CD4-positive, alpha-beta T cell treated with Interleukin-10 for 1 hour (primary cell): Measurements from ENCODE around the gene DGKH.

Source experiments
- DNase-seq: peaks from one replicate; pipeline ENCODE4 v3.0.0-alpha.2; 2020

DGKH gene

GRCh38 chr13:42246541-42246940 lies 198.1 kb downstream of the DGKH start:
- no peak for DNase-seq

GRCh38 chr13:42247883-42248282 lies 199.4 kb downstream of the DGKH start:
- DNase-seq, result no peak

- no peak for DNase-seq
Observed at GRCh38 chr13:42255886-42256285, 207.4 kb downstream of the DGKH start.

- DNase-seq, result no peak
Observed at GRCh38 chr13:42258747-42259146, 210.3 kb downstream of the DGKH start.

GRCh38 chr13:42259515-42259914 lies 211.1 kb downstream of the DGKH start:
- no peak for DNase-seq

GRCh38 chr13:42260903-42261654 lies 212.6 kb downstream of the DGKH start:
- no peak for DNase-seq

GRCh38 chr13:42266473-42266872 lies 218.0 kb downstream of the DGKH start:
- no peak for DNase-seq

- no peak for DNase-seq
Observed at GRCh38 chr13:42270160-42270856, 221.9 kb downstream of the DGKH start.

GRCh38 chr13:42270857-42271215 lies 222.4 kb downstream of the DGKH start:
- no peak for DNase-seq

GRCh38 chr13:42271337-42272114 lies 223.1 kb downstream of the DGKH start:
- peak; percentile 97 for DNase-seq

- peak; percentile 53 for DNase-seq
Observed at GRCh38 chr13:42272115-42272803, 223.8 kb downstream of the DGKH start, which contains the start of gene AKAP11. Gene AKAP11 (plus strand): TSS chr13:42272152. CDS start chr13:42286349, 14,197 bp downstream.

- DNase-seq, result no peak
Observed at GRCh38 chr13:42272804-42273175, 224.3 kb downstream of the DGKH start.

- DNase-seq, result no peak
Observed at GRCh38 chr13:42274386-42275097, 226.1 kb downstream of the DGKH start.

- DNase-seq, result no peak
Observed at GRCh38 chr13:42275098-42275471, 226.6 kb downstream of the DGKH start.

GRCh38 chr13:42275506-42275905 lies 227.1 kb downstream of the DGKH start:
- DNase-seq, result peak; percentile 28

- no peak for DNase-seq
Observed at GRCh38 chr13:42276683-42277082, 228.2 kb downstream of the DGKH start.

- DNase-seq, result no peak
Observed at GRCh38 chr13:42277618-42278276, 229.3 kb downstream of the DGKH start.

- peak; percentile 41 for DNase-seq
Observed at GRCh38 chr13:42279080-42279479, 230.6 kb downstream of the DGKH start.

GRCh38 chr13:42279986-42280385 lies 231.5 kb downstream of the DGKH start:
- no peak for DNase-seq

- no peak for DNase-seq
Observed at GRCh38 chr13:42280537-42280936, 232.1 kb downstream of the DGKH start.

GRCh38 chr13:42283574-42283973 lies 235.1 kb downstream of the DGKH start:
- no peak for DNase-seq

- no peak for DNase-seq
Observed at GRCh38 chr13:42284068-42284467, 235.6 kb downstream of the DGKH start.
